ENCODE results near the gene SESN2. TPM values are rescaled to one million over a fixed set of nuclear protein-coding genes. Genes with fewer than 3 reads are reported as not detected.

Gene SESN2
- total and polyA plus RNA-seq, 2 donors from 2014 or later = 19.4 to 22.7 TPM

GRCh38 chr1:28301368-28302174, 42.3 kb downstream of the SESN2 start:
- TF ChIP-seq, protein P1, sequence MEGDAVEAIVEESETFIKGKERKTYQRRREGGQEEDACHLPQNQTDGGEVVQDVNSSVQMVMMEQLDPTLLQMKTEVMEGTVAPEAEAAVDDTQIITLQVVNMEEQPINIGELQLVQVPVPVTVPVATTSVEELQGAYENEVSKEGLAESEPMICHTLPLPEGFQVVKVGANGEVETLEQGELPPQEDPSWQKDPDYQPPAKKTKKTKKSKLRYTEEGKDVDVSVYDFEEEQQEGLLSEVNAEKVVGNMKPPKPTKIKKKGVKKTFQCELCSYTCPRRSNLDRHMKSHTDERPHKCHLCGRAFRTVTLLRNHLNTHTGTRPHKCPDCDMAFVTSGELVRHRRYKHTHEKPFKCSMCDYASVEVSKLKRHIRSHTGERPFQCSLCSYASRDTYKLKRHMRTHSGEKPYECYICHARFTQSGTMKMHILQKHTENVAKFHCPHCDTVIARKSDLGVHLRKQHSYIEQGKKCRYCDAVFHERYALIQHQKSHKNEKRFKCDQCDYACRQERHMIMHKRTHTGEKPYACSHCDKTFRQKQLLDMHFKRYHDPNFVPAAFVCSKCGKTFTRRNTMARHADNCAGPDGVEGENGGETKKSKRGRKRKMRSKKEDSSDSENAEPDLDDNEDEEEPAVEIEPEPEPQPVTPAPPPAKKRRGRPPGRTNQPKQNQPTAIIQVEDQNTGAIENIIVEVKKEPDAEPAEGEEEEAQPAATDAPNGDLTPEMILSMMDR (IDR thresholded peaks at IDR 0.05; ENCODE audit: borderline replicate concordance, extremely low read depth, insufficient read depth) = no peak
- Histone ChIP-seq H3K9ac (ENCODE audit: low read length in 3 of 3) (no peak overlapping the region), H3K4me3 (ENCODE audit: low read length in 3 of 3) (no peak overlapping the region), H3K9me3 (ENCODE audit: control insufficient read depth in 2 of 3, insufficient read depth in 1 of 3, low read length in 3 of 3) (no peaks in the 10 kb centered on the region), H3K27ac (ENCODE audit: low read depth in 2 of 2, low read length in 2 of 2) (no peak overlapping the region), H3K27me3 (ENCODE audit: control insufficient read depth, insufficient read depth, low read length) (no peaks in the 10 kb centered on the region), H3K4me1 (ENCODE audit: control insufficient read depth in 2 of 3, insufficient read depth in 2 of 3, low read depth in 1 of 3, low read length in 3 of 3) (peaks cover 4 to 5% (median 5%) of the 10 kb centered on the region in 3 donors), H3K36me3 (ENCODE audit: control insufficient read depth in 2 of 3, insufficient read depth in 3 of 3, low read length in 3 of 3) (no peaks in the 10 kb centered on the region)
- DNase-seq = peak in 1 of 5 donors; percentile 38
- intact Hi-C loops (cut with DNase I) = no loop called here
- FAIRE-seq = no peak

GRCh38 chr1:28302247-28302646, 42.9 kb downstream of the SESN2 start:
- no peaks in the 10 kb centered on the region for H3K27me3 ChIP-seq (ENCODE audit: control insufficient read depth, insufficient read depth, low read length)

DNA sequence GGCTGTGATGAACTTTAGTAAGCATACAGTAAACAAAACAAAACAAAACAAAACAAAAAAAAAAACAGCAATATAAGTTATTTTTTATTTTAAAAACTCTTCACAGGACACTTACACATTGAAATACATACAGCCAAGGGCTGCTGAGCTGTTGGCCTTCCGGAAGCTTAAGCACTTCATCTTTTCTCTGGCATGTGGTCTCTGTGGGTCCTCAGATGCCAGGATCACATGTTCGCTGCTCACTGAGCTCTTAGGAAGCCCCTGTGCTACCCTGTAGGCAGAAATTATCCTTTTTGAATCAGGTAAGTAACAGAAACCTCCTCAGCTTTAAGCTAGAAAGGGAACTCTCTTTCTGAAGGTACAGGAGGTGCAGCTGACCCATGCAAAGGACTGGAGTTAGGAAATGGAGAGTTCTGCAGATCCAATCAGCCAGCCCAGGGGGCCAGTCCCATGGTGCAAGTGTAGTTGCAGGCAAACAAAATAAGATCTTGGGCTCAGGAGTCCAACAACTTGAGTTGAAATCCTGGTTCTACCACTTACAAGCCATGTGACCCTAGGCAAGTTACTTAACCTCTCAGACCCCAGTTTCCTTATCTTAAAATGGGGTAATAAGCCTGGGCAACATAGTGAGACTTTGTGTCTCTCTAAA, 47.1 kb downstream of the SESN2 start:
- FAIRE-seq = peak; percentile 17
- H3K27ac ChIP-seq (ENCODE audit: low read depth in 2 of 2, low read length in 2 of 2) = no peak overlapping the region
- H3K9ac ChIP-seq (ENCODE audit: low read length in 3 of 3) = peak overlapping the region in 1 of 3 donors; percentile 19
- intact Hi-C loops (cut with DNase I) = no loop called here
- H3K4me3 ChIP-seq (ENCODE audit: low read length in 3 of 3) = no peak overlapping the region
- no peaks in the 10 kb centered on the region for H3K27me3 ChIP-seq (ENCODE audit: control insufficient read depth, insufficient read depth, low read length)
- no peaks in the 10 kb centered on the region for H3K9me3 ChIP-seq (ENCODE audit: control insufficient read depth in 2 of 3, insufficient read depth in 1 of 3, low read length in 3 of 3)
- H3K36me3 ChIP-seq (ENCODE audit: control insufficient read depth in 2 of 3, insufficient read depth in 3 of 3, low read length in 3 of 3) = no peaks in the 10 kb centered on the region
- peak in 1 of 5 donors; percentile 18 for DNase-seq
- H3K4me1 ChIP-seq (ENCODE audit: control insufficient read depth in 2 of 3, insufficient read depth in 2 of 3, low read depth in 1 of 3, low read length in 3 of 3) = peaks cover 0 to 5% (median 0%) of the 10 kb centered on the region in 3 donors
- TF ChIP-seq, protein P1 (IDR thresholded peaks at IDR 0.05; ENCODE audit: borderline replicate concordance, extremely low read depth, insufficient read depth) = no peak

More at GRCh38 chr1:28302247-28302646, 42.9 kb downstream of the SESN2 start:
- Histone ChIP-seq H3K4me3 (ENCODE audit: low read length in 3 of 3) (no peak overlapping the region), H3K9me3 (ENCODE audit: control insufficient read depth in 2 of 3, insufficient read depth in 1 of 3, low read length in 3 of 3) (no peaks in the 10 kb centered on the region), H3K9ac (ENCODE audit: low read length in 3 of 3) (no peak overlapping the region), H3K4me1 (ENCODE audit: control insufficient read depth in 2 of 3, insufficient read depth in 2 of 3, low read depth in 1 of 3, low read length in 3 of 3) (peaks cover 0 to 5% (median under 1%) of the 10 kb centered on the region in 3 donors), H3K36me3 (ENCODE audit: control insufficient read depth in 2 of 3, insufficient read depth in 3 of 3, low read length in 3 of 3) (no peaks in the 10 kb centered on the region), H3K27ac (ENCODE audit: low read depth in 2 of 2, low read length in 2 of 2) (no peak overlapping the region)
- intact Hi-C loops (cut with DNase I) = no loop called here
- TF ChIP-seq, protein P1 (IDR thresholded peaks at IDR 0.05; ENCODE audit: borderline replicate concordance, extremely low read depth, insufficient read depth) = no peak
- FAIRE-seq (no peak), DNase-seq (no peak)
